H1 (cell line): ENCODE results near the gene IL3. TPM values are rescaled to one million over a fixed set of nuclear protein-coding genes. Genes with fewer than 3 reads are reported as not detected.

ENCODE experiments used
- CTCF ChIA-PET: fragments of 300-600 bp; sonication (Branson Sonifier 250); formaldehyde crosslinking; loops from one replicate; lab custom pipeline; 2021; ENCODE audit not compliant: partially characterized antibody; lab: Charles Lee
- POLR2A ChIA-PET: fragments of 300-600 bp; sonication (Branson Sonifier 250); formaldehyde crosslinking; loops from one replicate; lab custom pipeline; 2021; ENCODE audit warnings: inconsistent platforms; ENCODE audit not compliant: partially characterized antibody; lab: Charles Lee
- DNase-seq, 2 experiments: peaks; one replicate each; pipeline versions ENCODE4 v3.0.0 to v3.0.0-alpha.2; 2010 to 2022; ENCODE audit warnings: low spot score in 2 of 2, low read depth in 1 of 2, mixed read lengths in 1 of 2
- FAIRE-seq: peaks from 2 replicates; lab custom pipeline; 2011; peaks lifted over from hg19 to GRCh38; lab: Jason Lieb, UNC
- H2AFZ ChIP-seq: 2 replicates; pipeline ENCODE4 v1.8.1; 2012; ENCODE audit warnings: low read length, inconsistent platforms
- H2AK5ac ChIP-seq: 2 replicates; pipeline ENCODE4 v1.6.1; 2013; ENCODE audit warnings: low read depth, low read length
- H2BK120ac ChIP-seq: replicated peaks from 2 replicates; pipeline ENCODE3; 2013; ENCODE audit warnings: low read depth, low read length, inconsistent platforms
- H2BK12ac ChIP-seq: 2 replicates; pipeline ENCODE4 v1.6.1; 2013; ENCODE audit warnings: low read depth, low read length
- H2BK15ac ChIP-seq: 2 replicates; pipeline ENCODE4 v1.6.1; 2013; ENCODE audit warnings: low read length
- H2BK20ac ChIP-seq: 2 replicates; pipeline ENCODE4 v1.6.1; 2013; ENCODE audit warnings: low read length
- H2BK5ac ChIP-seq: 2 replicates; pipeline ENCODE4 v1.6.1; 2013; ENCODE audit warnings: low read depth, low read length
- H3K14ac ChIP-seq: 2 replicates; pipeline ENCODE4 v1.6.1; 2013; ENCODE audit warnings: inconsistent platforms; ENCODE audit not compliant: insufficient read length
- H3K18ac ChIP-seq: 2 replicates; pipeline ENCODE4 v1.6.1; 2013; ENCODE audit warnings: low read length; ENCODE audit errors: extremely low read depth
- H3K23ac ChIP-seq: 2 replicates; pipeline ENCODE4 v1.6.1; 2013; ENCODE audit warnings: inconsistent platforms; ENCODE audit not compliant: insufficient read length
- H3K23me2 ChIP-seq: 2 replicates; pipeline ENCODE4 v1.6.1; 2013; ENCODE audit warnings: low read depth, low read length
- H3K27ac ChIP-seq: 2 replicates; pipeline ENCODE4 v1.6.1; 2011; ENCODE audit warnings: low read depth, low read length, inconsistent platforms
- H3K27me3 ChIP-seq, 4 experiments: replicated peaks in 1 of 4; 1 replicate in 1 of 4; 2 replicates in 3 of 4; pipeline versions ENCODE4 v1.6.1 to v1.8.1; 2011 to 2013; ENCODE audit warnings: low read length in 3 of 4, mild to moderate bottlenecking in 3 of 4, inconsistent platforms in 2 of 4, mixed read lengths in 2 of 4, moderate library complexity in 1 of 4; ENCODE audit not compliant: control insufficient read depth in 3 of 4, insufficient read depth in 3 of 4; ENCODE audit errors: extremely low read depth in 1 of 4
- H3K36me3 ChIP-seq, 4 experiments: 2 replicates each; pipeline versions ENCODE4 v1.6.1 to v1.8.1; 2011 to 2013; ENCODE audit warnings: mild to moderate bottlenecking in 4 of 4, low read length in 3 of 4, moderate library complexity in 2 of 4, control low read depth in 1 of 4, inconsistent platforms in 1 of 4; ENCODE audit not compliant: insufficient read depth in 4 of 4, control insufficient read depth in 2 of 4
- H3K4ac ChIP-seq: replicated peaks from 2 replicates; pipeline ENCODE3; 2013; ENCODE audit warnings: low read length, low read depth, mixed read lengths, inconsistent platforms; ENCODE audit not compliant: insufficient read length
- H3K4me1 ChIP-seq, 4 experiments: replicated peaks in 1 of 4; 1 replicate in 1 of 4; 2 replicates in 3 of 4; pipeline versions ENCODE4 v1.6.1 to v1.8.1; 2011 to 2013; ENCODE audit warnings: low read length in 3 of 4, inconsistent platforms in 2 of 4, mixed read lengths in 1 of 4; ENCODE audit not compliant: insufficient read depth in 4 of 4, control insufficient read depth in 3 of 4
- H3K4me2 ChIP-seq, 2 experiments: 2 replicates each; pipeline versions ENCODE4 v1.6.1 to v1.8.1; 2011 to 2013; ENCODE audit warnings: low read depth in 2 of 2, low read length in 2 of 2, control low read depth in 1 of 2, inconsistent platforms in 1 of 2, mild to moderate bottlenecking in 1 of 2; ENCODE audit not compliant: insufficient read depth in 1 of 2
- H3K4me3 ChIP-seq, 4 experiments: fragments of 200-600, 300-600 bp in 1 of 4; sonication (generic), shearing (Covaris generic), sonication (Bioruptor Twin) in 1 of 4; 2 replicates each; pipeline versions ENCODE4 v1.5.1 to v1.8.1; 2011 to 2016; ENCODE audit warnings: low read length in 4 of 4, low read depth in 3 of 4, control low read depth in 2 of 4, inconsistent platforms in 2 of 4, mild to moderate bottlenecking in 2 of 4, mixed read lengths in 1 of 4, moderate library complexity in 1 of 4; ENCODE audit not compliant: insufficient read depth in 2 of 4; ENCODE audit errors: extremely low read depth in 1 of 4
- H3K56ac ChIP-seq: replicated peaks from 2 replicates; pipeline ENCODE3; 2013; ENCODE audit warnings: low read depth, mild to moderate bottlenecking, mixed read lengths, low read length, inconsistent platforms; ENCODE audit not compliant: insufficient read length
- H3K79me1 ChIP-seq: 2 replicates; pipeline ENCODE4 v1.6.1; 2013; ENCODE audit warnings: low read depth, low read length, control low read depth
- H3K79me2 ChIP-seq, 2 experiments: 2 replicates each; pipeline versions ENCODE4 v1.6.1 to v1.8.1; 2012 to 2013; ENCODE audit warnings: low read length in 2 of 2, mild to moderate bottlenecking in 2 of 2, inconsistent platforms in 1 of 2; ENCODE audit not compliant: insufficient read depth in 2 of 2, control insufficient read depth in 1 of 2
- H3K9ac ChIP-seq, 4 experiments: replicated peaks in 1 of 4; 1 replicate in 1 of 4; 2 replicates in 3 of 4; pipeline versions ENCODE4 v1.6.1 to v1.8.1; 2011 to 2013; ENCODE audit warnings: low read depth in 3 of 4, low read length in 3 of 4, control low read depth in 2 of 4, mild to moderate bottlenecking in 2 of 4, moderate library complexity in 2 of 4, inconsistent platforms in 1 of 4; ENCODE audit errors: extremely low read depth in 1 of 4
- H3K9me3 ChIP-seq, 2 experiments: 2 replicates each; pipeline versions ENCODE4 v1.6.1 to v1.8.1; 2012 to 2013; ENCODE audit warnings: mild to moderate bottlenecking in 2 of 2, moderate library complexity in 2 of 2, control low read depth in 1 of 2, inconsistent platforms in 1 of 2, low read depth in 1 of 2, low read length in 1 of 2, mixed read lengths in 1 of 2; ENCODE audit not compliant: insufficient read depth in 2 of 2
- H4K20me1 ChIP-seq, 2 experiments: replicated peaks in 1 of 2; 2 replicates each; pipeline versions ENCODE3 to v1.8.1; 2011 to 2013; ENCODE audit warnings: inconsistent platforms in 2 of 2, low read length in 2 of 2, mild to moderate bottlenecking in 1 of 2; ENCODE audit not compliant: insufficient read depth in 2 of 2, control insufficient read depth in 1 of 2
- H4K5ac ChIP-seq: 2 replicates; pipeline ENCODE4 v1.6.1; 2013; ENCODE audit warnings: low read length, low read depth, mixed read lengths, inconsistent platforms; ENCODE audit not compliant: insufficient read length
- H4K8ac ChIP-seq: 2 replicates; pipeline ENCODE4 v1.8.0; 2013; ENCODE audit warnings: mild to moderate bottlenecking, moderate library complexity, low read length, inconsistent platforms; ENCODE audit not compliant: insufficient read depth; ENCODE audit errors: extremely low read depth
- H4K91ac ChIP-seq: replicated peaks from 2 replicates; pipeline ENCODE3; 2013; ENCODE audit warnings: low read length, mixed read lengths, inconsistent platforms; ENCODE audit not compliant: insufficient read length
- RAD21 ChIP-seq, 2 experiments: IDR thresholded peaks in 1 of 2; conservative IDR thresholded peaks in 1 of 2; 2 replicates each; pipeline ENCODE4 v1.6.1; 2011; ENCODE audit warnings: low read depth in 2 of 2, low read length in 2 of 2, improper control_type of control experiment in 1 of 2, inconsistent platforms in 1 of 2, mild to moderate bottlenecking in 1 of 2, moderate library complexity in 1 of 2
- SAP30 ChIP-seq: fragments of 300-600 bp; sonication (generic); IDR thresholded peaks from 2 replicates; pipeline ENCODE4 v1.7.1; 2012; ENCODE audit warnings: low read length, moderate library complexity, mild to moderate bottlenecking, inconsistent platforms; ENCODE audit not compliant: insufficient read depth, insufficient replicate concordance
- WGBS, 2 experiments: shearing (Covaris generic) in 1 of 2; methylation state at CpG; one replicate each; pipeline versions ENCODE4 v1.1.6 to v1.1.7; 2013 to 2015; ENCODE audit warnings: low lambda C conversion rate in 2 of 2, mixed read lengths in 2 of 2, inconsistent platforms in 1 of 2, low coverage in 1 of 2, missing lambda C conversion rate in 1 of 2; ENCODE audit not compliant: insufficient replicate concordance in 2 of 2, insufficient coverage in 1 of 2, insufficient read length in 1 of 2; ENCODE audit errors: extremely low coverage in 1 of 2, missing lambda C conversion rate in 1 of 2; 5-methylcytosine and 5-hydroxymethylcytosine counted together
- polyA plus RNA-seq, 7 experiments: library from polyadenylated mRNA; depleted of rRNA in 3 of 7; stranded (reverse) in 5 of 7; unstranded in 2 of 7; fragments of >200 nt in 5 of 7; fragments of 200-250 nt in 2 of 7; gene quantifications; 1 replicate in 5 of 7; 2 replicates in 1 of 7; 4 replicates in 1 of 7; pipeline versions ENCODE4 v1.2.1 to v1.2.3, GENCODE V29; 2011 to 2013; ENCODE audit warnings: missing spikeins in 2 of 7, mixed read lengths in 2 of 7
- total RNA-seq: library from RNA; stranded (reverse); fragmentation: NEBNext Ultra II Directional; extraction: Animal tissue kit (Norgen Biotek cat#: 25700); gene quantifications from 2 replicates; pipeline ENCODE4 v1.2.1, GENCODE V29; 2021
- TF ChIP-seq, protein P1 (sequence below), 3 experiments: IDR thresholded peaks; 1 replicate in 2 of 3; 2 replicates in 1 of 3; pipeline versions ENCODE4 v1.5.1 to v1.6.1; 2011; ENCODE audit warnings: low read length in 3 of 3, mild to moderate bottlenecking in 3 of 3, inconsistent platforms in 2 of 3, low read depth in 1 of 3, moderate library complexity in 1 of 3; ENCODE audit not compliant: insufficient read depth in 1 of 3; ENCODE audit errors: control extremely low read depth in 1 of 3

The IL3 gene
- total and polyA plus RNA-seq, 2 of the 8 experiments (the other 6 are each of a cell fraction or from before 2014, with no cell fraction given), result not detected

DNA sequence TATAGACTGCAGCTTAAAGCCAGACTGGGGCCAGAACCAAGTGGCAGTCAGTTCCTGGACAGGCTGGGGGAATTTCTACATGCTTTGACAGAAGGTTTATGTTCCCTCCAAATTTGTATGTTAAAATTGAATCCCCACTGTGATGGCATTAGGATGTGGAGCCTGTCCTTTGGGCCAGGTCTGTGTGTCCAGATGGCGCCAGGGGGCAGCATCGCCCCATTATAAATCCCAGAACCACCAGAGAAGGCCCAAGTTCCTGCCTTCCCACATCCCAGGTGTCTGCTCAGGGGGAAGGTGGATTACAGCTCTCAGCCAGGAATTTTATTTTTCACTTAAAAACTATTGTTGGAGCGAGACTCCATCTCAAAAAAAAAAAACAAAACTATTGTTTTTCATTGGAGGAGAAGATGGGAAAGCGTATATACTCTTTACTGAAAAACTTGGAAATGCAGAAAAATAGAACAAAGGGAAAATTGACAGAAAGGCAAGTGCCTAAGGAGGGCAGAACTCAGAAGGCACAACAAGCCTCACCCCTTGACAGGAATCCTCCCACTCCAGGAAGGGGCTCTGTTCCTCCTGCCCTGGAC, 5.0 kb downstream of the IL3 start:
- FAIRE-seq (no peak), DNase-seq (peak; percentile 46 to 83)
- Histone ChIP-seq H2BK120ac (no peak overlapping the region), H2BK12ac (0 out of 2 replicates have a peak overlapping the region, but pooled peaks have one; percentile 17), H3K9me3 (no peaks in the 10 kb centered on the region), H3K4me3 (no peak overlapping the region), H3K4ac (no peak overlapping the region), H3K4me2 (no peak overlapping the region), H2BK5ac (no peak overlapping the region), H4K8ac (no peak overlapping the region; the same call in 1 of the 2 replicates), H3K56ac (no peak overlapping the region), H3K27ac (no peak overlapping the region), H4K91ac (no peak overlapping the region), H3K18ac (no peak overlapping the region), H3K23ac (no peak overlapping the region), H3K36me3 (no peaks in the 10 kb centered on the region), H4K20me1 (no peaks in the 10 kb centered on the region), H3K9ac (no peak overlapping the region), H3K79me1 (no peaks in the 10 kb centered on the region), H3K4me1 (no peaks in the 10 kb centered on the region; a peak in 1 of 7 replicates), H3K27me3 (no peaks in the 10 kb centered on the region), H2BK15ac (no peak overlapping the region), H3K23me2 (no peaks in the 10 kb centered on the region), H2AFZ (no peak overlapping the region; the same call in 1 of the 2 replicates), H3K14ac (no peak overlapping the region), H2BK20ac (no peak overlapping the region), H3K79me2 (no peaks in the 10 kb centered on the region), H4K5ac (no peak overlapping the region), H2AK5ac (no peak overlapping the region)
- ChIA-PET POLR2A (no interaction called here), CTCF (interaction anchor here (0.7 to 6.5 kb wide), 44 partner anchors 9 to 587 kb away, joined by 3 to 42 read pairs (median 4); partner anchors contain the start of genes ACSL6, CSF2 and SLC22A5)
- TF ChIP-seq, protein P1, sequence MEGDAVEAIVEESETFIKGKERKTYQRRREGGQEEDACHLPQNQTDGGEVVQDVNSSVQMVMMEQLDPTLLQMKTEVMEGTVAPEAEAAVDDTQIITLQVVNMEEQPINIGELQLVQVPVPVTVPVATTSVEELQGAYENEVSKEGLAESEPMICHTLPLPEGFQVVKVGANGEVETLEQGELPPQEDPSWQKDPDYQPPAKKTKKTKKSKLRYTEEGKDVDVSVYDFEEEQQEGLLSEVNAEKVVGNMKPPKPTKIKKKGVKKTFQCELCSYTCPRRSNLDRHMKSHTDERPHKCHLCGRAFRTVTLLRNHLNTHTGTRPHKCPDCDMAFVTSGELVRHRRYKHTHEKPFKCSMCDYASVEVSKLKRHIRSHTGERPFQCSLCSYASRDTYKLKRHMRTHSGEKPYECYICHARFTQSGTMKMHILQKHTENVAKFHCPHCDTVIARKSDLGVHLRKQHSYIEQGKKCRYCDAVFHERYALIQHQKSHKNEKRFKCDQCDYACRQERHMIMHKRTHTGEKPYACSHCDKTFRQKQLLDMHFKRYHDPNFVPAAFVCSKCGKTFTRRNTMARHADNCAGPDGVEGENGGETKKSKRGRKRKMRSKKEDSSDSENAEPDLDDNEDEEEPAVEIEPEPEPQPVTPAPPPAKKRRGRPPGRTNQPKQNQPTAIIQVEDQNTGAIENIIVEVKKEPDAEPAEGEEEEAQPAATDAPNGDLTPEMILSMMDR (IDR thresholded peaks at IDR 0.05; ENCODE audit: control extremely low read depth in 1 of 3, insufficient read depth in 1 of 3, low read depth in 1 of 3, low read length in 3 of 3), result peak in 2 of 3 experiments; percentile 87 to 90; a peak in 3 of 4 replicates
- peak; percentile 86 to 90 for TF ChIP-seq RAD21 (IDR thresholded peaks at IDR 0.05 in 1 of 2, conservative IDR thresholded peaks at IDR 0.05 in 1 of 2; ENCODE audit: low read depth in 2 of 2, low read length in 2 of 2)
- TF ChIP-seq SAP30, result no peak
- WGBS, 2 experiments, result 47% methylated on average over 4 of the region's 4 CpGs; no CpG with 5 or more reads in 1 of the 2 experiments
